ENCODE data around the gene PIK3R5.
A peak's percentile ranks its signal among the peaks of the same experiment; 100 is the strongest.
"Not testable (repeated sequence)": the region's sequence is repeated elsewhere in the genome, so short reads cannot be mapped to it uniquely, and the experiment has no call there.

Gene PIK3R5

DNA sequence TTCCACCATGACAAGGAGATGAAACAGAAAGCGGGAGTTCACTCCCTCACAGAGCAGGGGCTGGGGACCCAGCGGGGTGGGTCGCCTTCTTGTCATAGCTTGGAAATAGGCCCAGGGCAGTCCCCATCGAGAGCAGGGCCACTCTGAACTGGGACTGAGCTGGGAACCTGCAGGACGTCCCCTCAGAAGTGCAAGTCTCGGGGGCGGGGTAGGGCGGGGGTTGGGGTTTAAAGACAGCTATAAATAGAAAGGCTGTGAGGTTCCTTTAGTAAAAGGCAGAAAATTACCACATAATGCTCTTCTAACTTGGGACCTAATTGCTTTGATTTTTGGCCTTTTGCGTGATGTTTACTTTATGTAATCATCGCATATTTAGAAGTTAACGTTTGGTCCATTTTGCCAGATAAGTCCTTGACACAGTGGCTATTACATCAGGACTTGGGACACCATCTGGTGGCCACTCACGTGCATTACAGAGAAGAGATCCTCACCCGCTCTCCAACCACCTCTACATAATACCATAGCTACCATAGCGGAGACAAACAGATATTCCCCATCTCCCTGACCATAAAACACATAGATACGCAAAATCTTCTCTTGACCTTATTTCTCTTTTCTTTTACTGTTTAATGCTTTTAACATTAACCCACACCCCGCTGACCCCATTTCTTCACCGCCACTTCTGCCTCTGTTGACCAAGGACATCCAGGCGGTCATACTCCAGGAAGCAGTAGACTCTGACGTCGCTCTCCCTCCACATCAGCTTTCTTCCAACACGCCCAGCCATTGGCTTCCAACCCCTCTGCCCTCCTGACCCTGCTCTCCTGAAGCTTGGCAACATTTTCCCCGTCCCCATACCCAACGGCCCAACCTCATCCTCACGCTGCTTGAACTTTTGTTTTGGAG lies 70.6 kb downstream of the PIK3R5 start:
- Mint-ChIP-seq H3K36me3 (ENCODE audit: low read depth) (peaks cover 61% of the 10 kb centered on the region), H3K4me1 (ENCODE audit: low read depth) (peaks cover 57% of the 10 kb centered on the region), H3K27me3 (ENCODE audit: low read depth) (no peaks in the 10 kb centered on the region), H3K4me3 (no peak overlapping the region), H3K9me3 (no peaks in the 10 kb centered on the region), H3K27ac (peak overlapping the region; percentile 46)

- Mint-ChIP-seq H3K27ac (no peak overlapping the region), H3K4me1 (ENCODE audit: low read depth) (peaks cover 52% of the 10 kb centered on the region), H3K36me3 (ENCODE audit: low read depth) (peaks cover 61% of the 10 kb centered on the region), H3K27me3 (ENCODE audit: low read depth) (no peaks in the 10 kb centered on the region), H3K4me3 (no peak overlapping the region), H3K9me3 (no peaks in the 10 kb centered on the region)
These were observed 71.3 kb downstream of the PIK3R5 start for GRCh38 chr17:8894202-8894671.

DNA sequence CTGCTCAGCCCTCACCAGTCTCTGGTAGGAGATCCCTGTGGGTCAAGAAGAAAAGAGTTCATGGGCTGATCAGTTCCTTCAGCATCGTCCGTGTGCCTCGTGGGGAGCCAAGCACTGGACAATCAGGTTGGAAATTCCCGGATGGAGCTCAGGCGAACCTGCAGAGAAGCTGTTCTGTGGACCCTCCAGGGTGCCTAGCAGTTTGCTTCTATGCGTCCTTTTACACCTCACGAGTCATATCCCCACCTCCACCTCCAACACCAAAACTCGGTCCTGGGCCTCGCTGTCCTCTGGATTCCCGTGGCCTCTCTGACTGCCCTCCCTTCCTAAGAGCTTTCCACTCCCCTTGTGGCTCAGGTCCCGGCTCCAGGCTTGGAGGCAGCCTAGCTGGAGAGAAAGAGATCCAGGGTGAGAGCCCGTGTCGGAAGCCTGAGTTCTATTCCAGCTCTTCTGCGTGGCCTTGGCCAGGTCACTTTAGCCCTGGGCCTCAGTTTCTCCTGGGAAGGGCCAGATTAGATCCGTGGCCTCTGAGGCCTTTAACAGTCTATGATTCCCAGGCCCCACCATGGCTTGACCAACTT lies 71.8 kb downstream of the PIK3R5 start:
- Mint-ChIP-seq H3K27me3 (ENCODE audit: low read depth) (no peaks in the 10 kb centered on the region), H3K4me3 (no peak overlapping the region), H3K4me1 (ENCODE audit: low read depth) (peaks cover 48% of the 10 kb centered on the region), H3K36me3 (ENCODE audit: low read depth) (peaks cover 57% of the 10 kb centered on the region), H3K9me3 (no peaks in the 10 kb centered on the region), H3K27ac (no peak overlapping the region)

- Mint-ChIP-seq H3K36me3 (ENCODE audit: low read depth) (peaks cover 52% of the 10 kb centered on the region), H3K4me1 (ENCODE audit: low read depth) (peaks cover 41% of the 10 kb centered on the region), H3K27me3 (ENCODE audit: low read depth) (no peaks in the 10 kb centered on the region), H3K9me3 (no peaks in the 10 kb centered on the region), H3K27ac (no peak overlapping the region), H3K4me3 (no peak overlapping the region)
These were observed 72.4 kb downstream of the PIK3R5 start for GRCh38 chr17:8893059-8893458.

GRCh38 chr17:8892338-8892690 lies 73.2 kb downstream of the PIK3R5 start:
- Mint-ChIP-seq H3K27ac (peak overlapping the region; percentile 67), H3K27me3 (ENCODE audit: low read depth) (no peaks in the 10 kb centered on the region), H3K9me3 (no peaks in the 10 kb centered on the region), H3K4me3 (no peak overlapping the region), H3K4me1 (ENCODE audit: low read depth) (peaks cover 37% of the 10 kb centered on the region), H3K36me3 (ENCODE audit: low read depth) (peaks cover 47% of the 10 kb centered on the region)

DNA sequence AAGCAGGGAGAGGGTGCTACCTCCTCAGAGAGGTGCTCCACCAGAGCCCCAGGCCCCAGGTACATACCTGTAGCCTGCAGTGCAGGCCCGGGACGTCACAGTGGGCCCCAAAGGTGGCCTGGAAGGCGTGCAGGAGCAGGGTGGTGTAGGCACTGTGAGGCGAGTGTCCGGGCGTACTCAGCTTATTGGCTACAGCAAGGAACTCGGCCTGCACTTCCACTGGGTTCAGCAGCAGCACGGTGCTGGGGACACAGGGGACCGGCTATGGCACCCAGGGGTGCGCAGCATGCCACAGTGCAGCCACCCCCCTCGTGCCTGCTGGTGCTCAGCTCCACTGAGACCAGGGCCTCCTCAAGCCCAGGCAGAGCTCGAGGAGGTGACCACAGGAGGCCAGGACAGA lies 74.8 kb downstream of the PIK3R5 start:
- H3K9me3 Mint-ChIP-seq = no peaks in the 10 kb centered on the region
- peaks cover 26% of the 10 kb centered on the region for H3K4me1 Mint-ChIP-seq (ENCODE audit: low read depth)
- no peak overlapping the region for H3K4me3 Mint-ChIP-seq
- H3K36me3 Mint-ChIP-seq (ENCODE audit: low read depth) = peaks cover 44% of the 10 kb centered on the region
- no peaks in the 10 kb centered on the region for H3K27me3 Mint-ChIP-seq (ENCODE audit: low read depth)
- no peak overlapping the region for H3K27ac Mint-ChIP-seq

- Mint-ChIP-seq H3K4me1 (ENCODE audit: low read depth) (peaks cover 18% of the 10 kb centered on the region), H3K4me3 (no peak overlapping the region), H3K36me3 (ENCODE audit: low read depth) (peaks cover 38% of the 10 kb centered on the region), H3K9me3 (no peaks in the 10 kb centered on the region), H3K27me3 (ENCODE audit: low read depth) (no peaks in the 10 kb centered on the region), H3K27ac (no peak overlapping the region)
These were observed 75.9 kb downstream of the PIK3R5 start for GRCh38 chr17:8889458-8890210.

DNA sequence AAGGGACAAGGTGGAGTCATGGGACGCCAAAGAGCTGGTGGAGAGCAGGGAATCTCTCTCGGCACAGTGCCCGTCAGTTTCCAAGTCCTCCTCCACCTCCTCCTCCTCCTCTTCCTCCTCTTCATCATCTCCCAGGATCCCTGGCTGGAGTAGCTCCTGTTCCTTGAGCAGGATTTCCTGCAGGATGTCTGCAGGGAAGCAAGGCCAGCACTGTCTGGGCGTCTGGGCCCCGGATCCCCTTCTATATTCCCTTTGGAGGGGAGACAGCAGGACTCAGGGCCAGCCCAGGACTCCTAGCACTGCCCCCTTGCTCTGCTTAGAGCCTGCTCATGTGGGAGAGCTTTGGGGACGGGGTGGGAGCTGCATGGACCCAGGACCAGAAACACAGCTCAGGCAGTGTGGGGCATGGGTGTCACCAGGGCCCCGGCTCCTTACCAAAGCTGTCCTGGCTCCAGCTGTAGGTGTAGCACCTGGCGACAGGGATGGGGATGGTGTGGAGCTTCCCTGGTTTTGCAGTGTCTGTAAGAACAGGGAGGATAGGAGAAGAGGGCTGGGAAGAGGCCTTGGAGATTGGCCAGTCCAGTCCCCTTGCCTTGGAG lies 76.7 kb downstream of the PIK3R5 start:
- Mint-ChIP-seq H3K9me3 (no peaks in the 10 kb centered on the region), H3K4me3 (no peak overlapping the region), H3K36me3 (ENCODE audit: low read depth) (peaks cover 44% of the 10 kb centered on the region), H3K4me1 (ENCODE audit: low read depth) (peaks cover 16% of the 10 kb centered on the region), H3K27ac (no peak overlapping the region), H3K27me3 (ENCODE audit: low read depth) (no peaks in the 10 kb centered on the region)

GRCh38 chr17:8887834-8888703 lies 77.4 kb downstream of the PIK3R5 start:
- no peak overlapping the region for H3K4me3 Mint-ChIP-seq
- H3K27ac Mint-ChIP-seq = no peak overlapping the region
- peaks cover 13% of the 10 kb centered on the region for H3K4me1 Mint-ChIP-seq (ENCODE audit: low read depth)
- no peaks in the 10 kb centered on the region for H3K27me3 Mint-ChIP-seq (ENCODE audit: low read depth)
- peaks cover 47% of the 10 kb centered on the region for H3K36me3 Mint-ChIP-seq (ENCODE audit: low read depth)
- no peaks in the 10 kb centered on the region for H3K9me3 Mint-ChIP-seq

GRCh38 chr17:8887301-8887700 lies 78.2 kb downstream of the PIK3R5 start:
- H3K27ac Mint-ChIP-seq = no peak overlapping the region
- H3K36me3 Mint-ChIP-seq (ENCODE audit: low read depth) = peaks cover 46% of the 10 kb centered on the region

GRCh38 chr17:8885967-8886684 lies 79.4 kb downstream of the PIK3R5 start:
- Mint-ChIP-seq H3K27ac (peak overlapping the region; percentile 63), H3K27me3 (ENCODE audit: low read depth) (no peaks in the 10 kb centered on the region), H3K4me3 (no peak overlapping the region), H3K9me3 (no peaks in the 10 kb centered on the region), H3K36me3 (ENCODE audit: low read depth) (peaks cover 46% of the 10 kb centered on the region), H3K4me1 (ENCODE audit: low read depth) (no peaks in the 10 kb centered on the region)

More at GRCh38 chr17:8887301-8887700, 78.2 kb downstream of the PIK3R5 start:
- Mint-ChIP-seq H3K9me3 (no peaks in the 10 kb centered on the region), H3K4me1 (ENCODE audit: low read depth) (peaks cover 5% of the 10 kb centered on the region), H3K4me3 (no peak overlapping the region), H3K27me3 (ENCODE audit: low read depth) (no peaks in the 10 kb centered on the region)

- not testable (repeated sequence) for H3K4me1 Mint-ChIP-seq (ENCODE audit: low read depth); H3K9me3 Mint-ChIP-seq; H3K27me3 Mint-ChIP-seq (ENCODE audit: low read depth); H3K4me3 Mint-ChIP-seq; H3K27ac Mint-ChIP-seq
- peaks cover 51% of the 10 kb centered on the region for H3K36me3 Mint-ChIP-seq (ENCODE audit: low read depth)
These were observed 80.1 kb downstream of the PIK3R5 start for GRCh38 chr17:8885163-8885966.
